ENCODE results near the gene ZFP36L1. TPM values are rescaled to one million over a fixed set of nuclear protein-coding genes. Genes with fewer than 3 reads are reported as not detected.
A peak's percentile ranks its signal among the peaks of the same experiment; 100 is the strongest.

Gene ZFP36L1
- total and polyA plus RNA-seq, 10 of the 15 experiments (the other 5 are each of a cell fraction or from before 2014, with no cell fraction given): 22.0 to 184 (median 66.1) TPM

DNA sequence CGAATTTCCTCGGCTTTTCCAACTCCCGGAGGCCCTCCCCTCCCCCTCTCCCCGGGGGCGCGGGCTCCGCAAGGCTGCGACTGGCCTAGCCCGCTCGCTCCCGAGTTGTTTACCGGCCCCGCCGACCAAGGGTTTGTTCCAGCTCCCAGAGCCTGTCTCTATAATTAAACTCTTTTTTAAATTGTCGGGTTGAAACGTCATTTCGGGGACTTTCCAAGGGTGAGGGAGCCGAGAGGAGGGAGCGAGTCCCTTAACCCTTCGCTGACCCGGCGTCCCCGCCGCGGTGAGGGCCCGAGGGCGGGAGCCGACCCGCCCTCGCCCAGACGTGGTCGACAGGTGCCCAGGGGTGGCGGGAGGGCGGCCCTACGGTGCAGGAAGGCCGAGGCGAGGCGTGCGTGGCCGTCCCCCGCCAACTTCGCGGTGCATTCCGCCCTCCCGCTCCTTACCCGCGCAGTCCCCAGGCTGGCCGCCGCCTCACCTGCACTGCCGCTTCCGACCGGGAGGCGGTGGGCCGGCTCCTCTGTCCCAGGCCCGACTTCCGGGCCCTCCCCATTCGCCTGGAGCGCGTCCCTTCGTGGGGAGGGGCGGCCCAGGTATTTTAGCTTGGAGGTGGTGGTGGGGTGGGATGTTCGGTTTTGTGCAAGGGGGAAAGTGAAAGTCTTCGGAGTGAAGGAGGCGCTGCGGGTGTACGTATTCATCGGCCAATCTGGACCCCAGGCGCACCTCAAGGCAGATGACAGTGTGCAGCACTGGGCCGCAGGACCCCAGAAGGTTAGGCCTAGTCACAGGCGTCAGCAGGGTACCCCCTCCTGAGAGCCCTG is 2.9 kb upstream of the ZFP36L1 start (continued):
- TF ChIP-seq NR2F1 (conservative IDR thresholded peaks at IDR 0.05) (peak; percentile 98), MYB (IDR thresholded peaks at IDR 0.05; ENCODE audit: borderline replicate concordance, low read depth, low read length) (no peak), ZNF207 (IDR thresholded peaks at IDR 0.05; ENCODE audit: borderline replicate concordance) (peak; percentile 84; the same call in 1 of the 2 replicates), FOXK2 (IDR thresholded peaks at IDR 0.05) (no peak), STAT1 (conservative IDR thresholded peaks at IDR 0.05) (no peak), RB1 (IDR thresholded peaks at IDR 0.05; ENCODE audit: borderline replicate concordance) (peak; percentile 54; the same call in 1 of the 2 replicates), ZNF622 (IDR thresholded peaks at IDR 0.05) (no peak), NR2C2 (IDR thresholded peaks at IDR 0.05; ENCODE audit: borderline replicate concordance, control insufficient read depth, insufficient read length, low read depth) (no peak), HDGF (IDR thresholded peaks at IDR 0.05) (peak; percentile 90), SMARCA5 (IDR thresholded peaks at IDR 0.05) (no peak), PML (IDR thresholded peaks at IDR 0.05; ENCODE audit: low read length) (no peak), SP1 (IDR thresholded peaks at IDR 0.05; ENCODE audit: low read depth, low read length) (peak; percentile 47), CBX5 (IDR thresholded peaks at IDR 0.05; ENCODE audit: low read depth) (no peak), HDAC6 (IDR thresholded peaks at IDR 0.05; ENCODE audit: unreplicated experiment) (no peak), SREBF1 (IDR thresholded peaks at IDR 0.05; ENCODE audit: low read length) (no peak; the same call in 1 of the 2 replicates), GABPA (IDR thresholded peaks at IDR 0.05; ENCODE audit: low read depth) (no peak), BRCA1 (IDR thresholded peaks at IDR 0.05; ENCODE audit: low read depth, low read length) (no peak), JUND (IDR thresholded peaks at IDR 0.05; ENCODE audit: low read depth, low read length) (0 out of 2 replicates have a peak, but pooled peaks have one; percentile 4)
- TF ChIP-seq, protein P1, sequence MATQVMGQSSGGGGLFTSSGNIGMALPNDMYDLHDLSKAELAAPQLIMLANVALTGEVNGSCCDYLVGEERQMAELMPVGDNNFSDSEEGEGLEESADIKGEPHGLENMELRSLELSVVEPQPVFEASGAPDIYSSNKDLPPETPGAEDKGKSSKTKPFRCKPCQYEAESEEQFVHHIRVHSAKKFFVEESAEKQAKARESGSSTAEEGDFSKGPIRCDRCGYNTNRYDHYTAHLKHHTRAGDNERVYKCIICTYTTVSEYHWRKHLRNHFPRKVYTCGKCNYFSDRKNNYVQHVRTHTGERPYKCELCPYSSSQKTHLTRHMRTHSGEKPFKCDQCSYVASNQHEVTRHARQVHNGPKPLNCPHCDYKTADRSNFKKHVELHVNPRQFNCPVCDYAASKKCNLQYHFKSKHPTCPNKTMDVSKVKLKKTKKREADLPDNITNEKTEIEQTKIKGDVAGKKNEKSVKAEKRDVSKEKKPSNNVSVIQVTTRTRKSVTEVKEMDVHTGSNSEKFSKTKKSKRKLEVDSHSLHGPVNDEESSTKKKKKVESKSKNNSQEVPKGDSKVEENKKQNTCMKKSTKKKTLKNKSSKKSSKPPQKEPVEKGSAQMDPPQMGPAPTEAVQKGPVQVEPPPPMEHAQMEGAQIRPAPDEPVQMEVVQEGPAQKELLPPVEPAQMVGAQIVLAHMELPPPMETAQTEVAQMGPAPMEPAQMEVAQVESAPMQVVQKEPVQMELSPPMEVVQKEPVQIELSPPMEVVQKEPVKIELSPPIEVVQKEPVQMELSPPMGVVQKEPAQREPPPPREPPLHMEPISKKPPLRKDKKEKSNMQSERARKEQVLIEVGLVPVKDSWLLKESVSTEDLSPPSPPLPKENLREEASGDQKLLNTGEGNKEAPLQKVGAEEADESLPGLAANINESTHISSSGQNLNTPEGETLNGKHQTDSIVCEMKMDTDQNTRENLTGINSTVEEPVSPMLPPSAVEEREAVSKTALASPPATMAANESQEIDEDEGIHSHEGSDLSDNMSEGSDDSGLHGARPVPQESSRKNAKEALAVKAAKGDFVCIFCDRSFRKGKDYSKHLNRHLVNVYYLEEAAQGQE (IDR thresholded peaks at IDR 0.05; ENCODE audit: low read depth, low read length): peak; percentile 33; the same call in 1 of the 2 replicates
- TF ChIP-seq, protein P2, sequence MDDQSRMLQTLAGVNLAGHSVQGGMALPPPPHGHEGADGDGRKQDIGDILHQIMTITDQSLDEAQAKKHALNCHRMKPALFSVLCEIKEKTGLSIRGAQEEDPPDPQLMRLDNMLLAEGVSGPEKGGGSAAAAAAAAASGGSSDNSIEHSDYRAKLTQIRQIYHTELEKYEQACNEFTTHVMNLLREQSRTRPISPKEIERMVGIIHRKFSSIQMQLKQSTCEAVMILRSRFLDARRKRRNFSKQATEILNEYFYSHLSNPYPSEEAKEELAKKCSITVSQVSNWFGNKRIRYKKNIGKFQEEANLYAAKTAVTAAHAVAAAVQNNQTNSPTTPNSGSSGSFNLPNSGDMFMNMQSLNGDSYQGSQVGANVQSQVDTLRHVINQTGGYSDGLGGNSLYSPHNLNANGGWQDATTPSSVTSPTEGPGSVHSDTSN (IDR thresholded peaks at IDR 0.05; ENCODE audit: insufficient replicate concordance, low read depth, low read length): no peak
- TF ChIP-seq, protein P3, sequence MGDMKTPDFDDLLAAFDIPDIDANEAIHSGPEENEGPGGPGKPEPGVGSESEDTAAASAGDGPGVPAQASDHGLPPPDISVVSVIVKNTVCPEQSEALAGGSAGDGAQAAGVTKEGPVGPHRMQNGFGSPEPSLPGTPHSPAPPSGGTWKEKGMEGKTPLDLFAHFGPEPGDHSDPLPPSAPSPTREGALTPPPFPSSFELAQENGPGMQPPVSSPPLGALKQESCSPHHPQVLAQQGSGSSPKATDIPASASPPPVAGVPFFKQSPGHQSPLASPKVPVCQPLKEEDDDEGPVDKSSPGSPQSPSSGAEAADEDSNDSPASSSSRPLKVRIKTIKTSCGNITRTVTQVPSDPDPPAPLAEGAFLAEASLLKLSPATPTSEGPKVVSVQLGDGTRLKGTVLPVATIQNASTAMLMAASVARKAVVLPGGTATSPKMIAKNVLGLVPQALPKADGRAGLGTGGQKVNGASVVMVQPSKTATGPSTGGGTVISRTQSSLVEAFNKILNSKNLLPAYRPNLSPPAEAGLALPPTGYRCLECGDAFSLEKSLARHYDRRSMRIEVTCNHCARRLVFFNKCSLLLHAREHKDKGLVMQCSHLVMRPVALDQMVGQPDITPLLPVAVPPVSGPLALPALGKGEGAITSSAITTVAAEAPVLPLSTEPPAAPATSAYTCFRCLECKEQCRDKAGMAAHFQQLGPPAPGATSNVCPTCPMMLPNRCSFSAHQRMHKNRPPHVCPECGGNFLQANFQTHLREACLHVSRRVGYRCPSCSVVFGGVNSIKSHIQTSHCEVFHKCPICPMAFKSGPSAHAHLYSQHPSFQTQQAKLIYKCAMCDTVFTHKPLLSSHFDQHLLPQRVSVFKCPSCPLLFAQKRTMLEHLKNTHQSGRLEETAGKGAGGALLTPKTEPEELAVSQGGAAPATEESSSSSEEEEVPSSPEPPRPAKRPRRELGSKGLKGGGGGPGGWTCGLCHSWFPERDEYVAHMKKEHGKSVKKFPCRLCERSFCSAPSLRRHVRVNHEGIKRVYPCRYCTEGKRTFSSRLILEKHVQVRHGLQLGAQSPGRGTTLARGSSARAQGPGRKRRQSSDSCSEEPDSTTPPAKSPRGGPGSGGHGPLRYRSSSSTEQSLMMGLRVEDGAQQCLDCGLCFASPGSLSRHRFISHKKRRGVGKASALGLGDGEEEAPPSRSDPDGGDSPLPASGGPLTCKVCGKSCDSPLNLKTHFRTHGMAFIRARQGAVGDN (IDR thresholded peaks at IDR 0.05): peak; percentile 86

All from GM12878 (cell line).